HG03025 (cell line): Measurements from ENCODE around the gene TGM2.

ENCODE experiments used
- ATAC-seq: cut with Tn5 transposase; IDR thresholded peaks from one replicate; pipeline ENCODE4 v1.9.1; 2021; ENCODE audit warnings: mild to moderate bottlenecking, moderate library complexity; ENCODE audit not compliant: unreplicated experiment, low FRiP score

Gene TGM2

GRCh38 chr20:38162878-38163875 lies 1.9 kb downstream of the TGM2 start:
- no peak for ATAC-seq

DNA sequence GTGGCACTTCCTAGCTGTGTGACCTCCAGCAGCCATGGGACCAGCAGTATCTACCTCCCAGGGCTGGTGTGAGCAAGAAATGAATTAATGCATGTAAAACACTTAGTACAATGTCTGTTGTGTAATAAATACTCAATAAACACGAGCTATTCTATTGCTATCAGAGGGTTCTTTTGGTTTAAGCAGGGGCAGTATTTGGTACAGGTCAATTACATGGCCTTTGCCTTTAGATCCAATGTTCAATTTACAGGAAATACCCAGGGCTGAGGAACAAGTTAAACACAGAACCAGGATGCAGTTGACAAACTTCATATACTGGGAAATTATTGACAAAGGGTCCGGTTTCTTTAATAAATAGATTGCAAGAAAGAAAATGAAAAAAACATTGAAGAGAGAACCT lies 2.9 kb downstream of the TGM2 start:
- ATAC-seq = no peak

GRCh38 chr20:38161412-38161774 lies 3.7 kb downstream of the TGM2 start:
- no peak for ATAC-seq

- no peak for ATAC-seq
These were observed 4.9 kb downstream of the TGM2 start for GRCh38 chr20:38159957-38160756.

- ATAC-seq = no peak
These were observed 5.5 kb downstream of the TGM2 start for GRCh38 chr20:38159566-38159956.

GRCh38 chr20:38158701-38159351 lies 6.2 kb downstream of the TGM2 start:
- no peak for ATAC-seq

- ATAC-seq = no peak
These were observed 7.2 kb downstream of the TGM2 start for GRCh38 chr20:38157635-38158495.

DNA sequence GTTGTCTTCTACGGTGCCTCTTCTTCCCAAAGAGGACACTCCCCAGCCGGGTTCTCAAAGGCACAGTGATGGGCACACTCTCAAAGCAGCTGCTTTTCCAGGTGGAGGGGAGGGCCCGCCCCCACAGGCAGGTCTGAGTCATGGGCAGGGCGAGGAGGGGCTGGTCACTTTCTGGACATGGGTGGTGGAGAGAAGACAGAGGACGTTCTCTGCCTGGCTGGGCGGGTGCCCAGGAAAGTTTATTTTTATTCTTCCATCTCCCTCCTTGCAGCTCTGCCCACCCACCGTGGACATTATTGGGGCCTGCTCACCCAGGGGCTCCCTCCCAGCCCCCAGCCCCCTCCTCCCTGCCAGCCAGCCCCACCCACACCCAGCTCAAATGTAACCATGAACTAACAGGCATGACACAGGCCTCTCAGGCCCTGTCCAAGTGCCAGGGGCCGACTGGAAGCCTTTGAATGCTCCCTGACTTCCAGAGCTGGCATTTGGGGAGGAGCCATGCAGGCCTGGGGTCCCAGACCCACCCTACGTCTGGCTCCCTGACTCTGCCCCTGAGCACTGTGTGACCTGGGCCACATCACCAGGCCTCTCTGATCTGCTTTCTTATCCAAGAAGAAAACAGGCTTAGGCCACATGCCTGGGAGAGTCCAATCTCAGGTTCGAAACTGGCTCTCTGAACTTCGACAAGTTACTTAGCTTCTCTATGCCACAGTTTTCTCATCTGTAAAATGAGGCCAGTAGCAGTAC lies 8.0 kb downstream of the TGM2 start:
- ATAC-seq = no peak

- no peak for ATAC-seq
These were observed 8.8 kb downstream of the TGM2 start for GRCh38 chr20:38156280-38156679.

DNA sequence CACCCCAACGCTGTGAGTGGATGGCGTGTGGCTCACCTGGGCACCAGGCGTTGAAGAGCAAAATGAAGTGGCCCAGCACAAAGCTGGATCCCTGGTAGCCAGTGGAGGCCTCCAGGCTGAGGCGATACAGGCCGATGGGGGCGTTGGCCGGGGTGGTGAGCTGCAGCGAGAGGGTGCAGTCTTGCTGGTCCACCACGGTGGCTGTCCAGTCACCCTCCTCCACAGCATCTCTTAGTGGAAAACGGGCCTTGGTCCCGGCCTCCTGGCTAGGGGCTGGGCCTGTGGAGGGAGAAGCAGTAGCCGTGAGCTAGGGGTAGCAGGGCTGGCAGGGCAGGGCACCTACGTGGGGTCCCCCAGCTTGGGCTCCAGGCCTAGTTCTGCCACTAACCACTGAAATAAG lies 9.3 kb downstream of the TGM2 start:
- ATAC-seq = no peak

DNA sequence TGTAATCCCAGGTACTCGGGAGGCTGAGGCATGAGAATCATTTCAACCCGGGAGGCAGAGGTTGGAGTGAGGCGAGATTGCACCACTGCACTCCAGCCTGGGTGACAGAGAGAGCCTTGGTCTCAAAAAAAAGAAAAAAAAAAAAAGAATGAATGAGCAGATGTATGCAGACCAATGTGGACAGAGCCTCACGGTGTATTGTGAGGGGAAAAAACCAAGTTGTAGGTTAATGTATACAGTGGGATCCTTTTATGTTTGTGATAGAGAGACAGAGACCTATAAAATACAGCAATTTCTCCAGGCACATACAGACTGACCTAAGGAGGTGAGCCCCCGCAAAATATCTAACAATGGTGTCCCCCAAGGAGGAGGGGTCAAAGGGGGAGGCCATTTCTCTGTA lies 11.7 kb downstream of the TGM2 start:
- ATAC-seq = no peak

DNA sequence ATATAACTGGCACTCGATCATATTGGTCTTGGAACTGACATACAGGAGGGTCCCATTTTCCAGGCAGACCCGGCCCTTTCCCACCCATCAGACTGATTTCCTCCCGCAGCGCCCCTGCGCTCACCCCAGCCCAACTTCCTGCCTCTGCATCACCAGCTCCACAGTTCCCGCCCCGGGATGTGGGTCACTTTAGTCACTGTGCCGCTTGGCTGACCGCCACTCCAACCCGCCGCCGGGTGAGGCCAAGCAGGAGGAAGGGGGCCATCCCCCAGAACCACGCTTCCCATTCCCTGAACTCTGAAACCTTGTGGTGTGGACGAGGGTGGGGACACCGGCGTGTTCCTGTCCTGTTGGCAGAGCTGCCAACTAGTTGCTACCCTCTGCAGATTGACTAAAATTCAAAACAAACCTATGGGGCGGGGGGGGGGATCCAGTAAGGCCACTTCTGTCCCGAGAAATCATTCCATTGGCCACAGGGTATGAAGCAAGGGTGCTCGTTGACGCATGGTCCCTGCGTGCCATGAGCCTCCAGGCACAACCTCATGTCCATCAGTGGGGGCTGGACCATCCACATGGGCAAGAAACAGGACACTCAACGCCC lies 12.3 kb downstream of the TGM2 start:
- ATAC-seq = no peak

DNA sequence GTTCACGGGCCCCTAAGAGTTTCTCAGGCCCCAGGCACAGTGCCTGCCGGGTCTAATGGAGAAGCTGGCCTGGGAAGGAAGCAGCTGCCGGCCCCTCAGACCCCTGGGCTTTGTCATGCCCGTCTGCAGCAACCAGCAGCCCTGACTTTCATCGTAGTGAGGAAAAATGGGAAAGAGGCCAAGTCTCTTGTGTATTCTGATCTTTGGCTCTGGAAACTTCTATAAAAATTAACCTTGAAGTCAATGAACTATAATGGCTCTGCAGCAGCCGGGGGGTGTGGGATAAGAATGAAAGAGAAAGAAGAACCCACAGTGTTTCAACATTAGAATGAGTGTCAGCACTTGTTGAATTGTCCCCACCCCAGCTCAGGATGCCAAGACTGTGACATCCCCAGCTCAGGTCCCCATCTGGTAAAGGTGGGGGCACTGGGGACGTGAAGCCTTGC lies 12.9 kb downstream of the TGM2 start:
- ATAC-seq = no peak

DNA sequence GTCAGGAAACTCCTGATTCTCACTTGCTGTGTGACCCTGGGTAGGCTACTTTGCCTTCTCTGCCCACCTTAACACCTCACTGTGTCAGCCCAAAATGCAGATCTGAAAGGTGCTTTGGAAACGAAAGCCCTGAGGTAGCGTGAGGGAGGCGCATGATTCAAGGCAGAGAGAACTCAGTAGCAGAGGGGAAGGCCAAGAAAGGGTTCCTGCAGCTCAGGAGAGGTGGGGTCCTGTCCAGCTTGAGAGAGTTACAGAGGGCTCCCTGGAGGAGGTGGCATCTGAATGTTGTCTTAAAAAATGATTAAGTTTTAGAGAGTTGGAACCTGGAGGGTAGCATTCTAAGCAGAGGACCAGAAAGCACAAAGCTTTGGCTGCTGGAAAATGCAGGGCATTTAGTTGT lies 13.6 kb downstream of the TGM2 start:
- no peak for ATAC-seq

DNA sequence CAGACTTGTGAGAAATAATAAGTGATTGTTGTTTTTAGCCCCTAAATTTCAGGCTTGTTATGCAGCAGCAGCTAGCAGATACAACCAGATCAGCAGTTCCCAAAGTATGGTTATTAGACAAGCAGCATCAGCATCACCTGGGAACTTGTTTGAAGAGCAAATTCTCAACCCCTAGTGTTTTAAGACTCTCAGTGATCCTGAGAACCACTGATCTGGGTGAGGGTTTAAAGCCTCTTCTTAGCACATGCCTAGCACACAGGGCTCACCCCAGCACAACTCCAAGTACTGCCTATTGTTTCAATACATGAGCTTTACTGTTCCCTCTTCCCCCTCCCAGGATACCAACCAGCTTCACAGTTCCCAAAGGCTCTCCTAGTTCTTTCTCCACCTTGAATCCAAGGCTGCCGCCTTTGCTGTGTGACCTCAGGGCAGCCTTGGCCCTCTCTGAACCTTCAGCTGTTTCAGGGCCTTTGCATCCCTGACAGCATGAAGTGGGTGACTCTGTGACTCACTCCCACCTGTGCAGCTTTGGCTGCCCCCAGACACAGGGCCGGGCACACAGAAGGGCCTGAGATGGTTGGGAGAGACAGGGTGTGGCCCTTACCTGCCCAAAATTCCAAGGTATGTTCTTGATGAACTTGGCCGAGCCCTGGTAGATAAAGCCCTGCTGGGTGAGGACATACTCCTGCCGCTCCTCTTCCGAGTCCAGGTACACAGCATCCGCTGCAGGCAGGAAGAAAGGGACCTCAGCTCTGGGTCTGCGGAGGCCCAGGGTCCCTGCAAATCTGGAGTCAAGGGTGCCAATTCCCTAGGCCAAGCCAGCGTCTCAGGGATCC lies 14.5 kb downstream of the TGM2 start:
- no peak for ATAC-seq

GRCh38 chr20:38148328-38149102 lies 16.6 kb downstream of the TGM2 start:
- no peak for ATAC-seq

DNA sequence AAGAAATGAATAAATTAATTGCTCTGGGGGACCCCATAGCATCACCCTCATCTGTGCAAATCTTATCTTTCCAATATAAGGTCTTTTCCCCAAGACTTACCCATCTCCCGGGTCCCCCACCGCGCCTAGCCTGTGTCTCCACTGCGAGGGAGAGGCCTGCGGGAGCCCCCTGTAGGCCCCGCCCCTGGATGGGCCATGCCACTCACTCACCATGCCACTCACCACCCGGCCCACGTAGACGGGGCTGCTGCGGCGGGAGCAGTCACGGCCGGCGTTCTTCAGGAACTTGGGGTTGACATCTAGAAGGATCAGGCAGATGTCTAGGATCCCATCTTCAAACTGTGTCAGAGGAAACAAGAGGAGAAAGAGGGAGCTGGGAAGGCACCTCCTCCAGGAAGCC lies 17.3 kb downstream of the TGM2 start:
- ATAC-seq = no peak
